Ramos (cell line): ENCODE results near the gene WDR49.
"Not testable (repeated sequence)": the region's sequence is repeated elsewhere in the genome, so short reads cannot be mapped to it uniquely, and the experiment has no call there.

Experiments used
- in situ Hi-C: fragments of 300-500 bp; cut with MboI; formaldehyde crosslinking; loops from one replicate; pipeline ENCODE4 v1.14.3; 2022; ENCODE audit warnings: low sequenced_read_pairs; ENCODE audit not compliant: unreplicated experiment

WDR49 gene

DNA sequence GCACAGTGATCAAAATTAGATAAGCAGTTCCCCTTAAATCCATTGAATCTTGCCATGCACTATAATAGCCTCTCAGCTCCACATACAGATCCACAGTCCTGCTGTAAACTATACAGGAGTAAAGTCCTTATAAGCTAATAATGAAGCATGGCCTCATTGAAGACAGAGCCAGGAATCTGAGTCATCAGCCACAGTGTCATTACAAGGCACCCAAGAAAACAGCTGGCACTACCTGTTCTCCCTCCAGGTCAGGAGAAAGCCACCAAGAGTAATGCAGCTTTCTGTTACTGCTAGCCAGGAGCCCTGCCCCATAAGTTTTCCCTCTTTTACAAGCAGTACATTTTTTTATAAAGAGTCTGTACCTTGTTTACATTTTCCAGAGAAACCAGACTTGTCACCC is 27.3 kb downstream of the WDR49 start:
- in situ Hi-C loops: no loop called here

GRCh38 chr3:167615030-167615429 is 38.7 kb downstream of the WDR49 start:
- in situ Hi-C loops: no loop called here

DNA sequence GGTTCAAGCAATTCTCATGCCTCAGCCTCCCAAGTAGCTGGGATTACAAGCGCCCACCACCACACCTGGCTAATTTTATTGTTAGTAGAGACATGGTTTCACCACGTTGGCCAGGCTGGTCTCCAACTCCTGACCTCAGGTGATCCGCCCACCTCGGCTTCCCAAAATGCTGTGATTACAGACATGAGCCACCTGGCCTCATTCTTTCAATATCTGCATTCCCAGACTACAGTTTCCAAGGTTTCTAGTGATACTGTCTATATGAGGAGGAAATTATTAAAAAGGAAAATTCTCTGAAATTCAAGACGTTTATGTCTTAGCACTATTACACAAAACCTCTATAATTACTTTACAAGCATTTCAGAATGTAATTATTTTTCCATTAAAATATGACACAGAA is 39.5 kb downstream of the WDR49 start:
- in situ Hi-C loops: not testable (repeated sequence)

DNA sequence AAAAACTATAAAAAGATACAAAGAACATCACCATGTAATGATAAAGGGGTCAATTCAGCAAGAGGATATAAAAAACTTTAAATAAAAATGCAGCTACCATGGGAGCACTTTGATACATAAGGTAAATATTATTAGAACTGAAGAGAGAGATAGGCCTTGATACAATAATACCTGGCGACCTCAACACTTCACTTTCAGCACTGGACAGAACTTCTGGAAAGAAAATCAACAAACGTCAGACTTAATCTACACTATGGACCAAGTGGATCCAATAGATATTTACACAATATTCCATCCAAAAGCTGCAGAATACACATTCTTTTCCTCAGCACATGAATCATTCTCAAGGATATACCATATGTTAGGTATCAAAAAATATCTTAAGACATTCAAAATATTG is 42.0 kb downstream of the WDR49 start:
- in situ Hi-C loops: no loop called here

DNA sequence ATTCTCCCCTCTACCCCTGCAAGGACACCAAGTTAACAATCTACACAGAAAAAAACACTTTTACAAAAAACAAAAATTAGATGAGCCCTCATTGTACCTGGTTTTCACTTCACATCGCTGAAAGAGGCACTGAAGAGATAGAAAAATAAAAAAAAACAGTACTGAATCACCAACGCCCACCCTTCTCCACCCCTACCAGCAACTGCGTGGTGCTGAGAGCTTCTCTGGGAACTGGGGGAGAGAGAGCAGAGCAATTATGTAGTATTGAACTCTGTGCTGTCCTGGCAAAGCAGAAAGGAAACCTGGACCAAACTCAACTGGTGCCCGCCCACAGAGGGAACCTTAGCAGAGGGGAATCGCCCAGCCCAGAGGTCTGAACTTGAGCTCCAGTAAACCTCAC is 44.6 kb downstream of the WDR49 start:
- in situ Hi-C loops: no loop called here

DNA sequence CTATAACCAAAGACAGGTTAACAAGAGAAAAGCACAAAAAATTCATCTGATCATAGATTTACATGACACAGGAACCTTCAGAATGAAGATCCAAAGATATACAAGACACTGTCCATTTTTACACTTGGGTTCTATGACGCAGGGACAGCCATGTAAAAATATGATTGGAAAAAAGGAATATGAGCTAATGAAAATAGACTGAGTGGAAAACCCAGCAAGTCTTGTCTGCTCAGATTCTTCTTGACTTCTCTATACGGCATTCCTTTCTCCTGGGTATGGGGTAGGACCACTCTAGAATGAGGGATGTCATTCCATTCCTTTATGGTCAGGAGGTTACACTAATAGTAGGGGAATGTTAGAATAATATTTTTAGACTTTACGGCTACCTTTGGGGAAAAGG is 46.9 kb downstream of the WDR49 start:
- in situ Hi-C loops: no loop called here

DNA sequence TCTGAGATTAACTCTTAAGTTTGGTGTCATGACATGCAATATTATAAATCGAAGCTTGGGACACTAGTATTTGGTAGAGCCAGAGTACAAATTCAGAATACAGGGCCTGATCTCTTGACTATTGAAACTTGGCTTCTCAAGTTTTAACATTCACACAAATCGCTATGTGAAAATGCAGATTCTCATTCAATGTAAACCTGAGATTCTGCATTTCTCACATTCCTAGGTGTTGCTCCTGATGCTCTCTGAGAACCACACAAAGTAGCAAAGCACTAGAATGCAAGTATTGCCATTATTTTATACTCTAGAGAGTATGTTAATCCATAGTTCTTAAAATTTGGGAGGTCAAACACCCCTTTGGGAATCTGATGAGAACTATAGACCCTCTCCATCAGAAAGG is 47.9 kb downstream of the WDR49 start:
- in situ Hi-C loops: no loop called here

DNA sequence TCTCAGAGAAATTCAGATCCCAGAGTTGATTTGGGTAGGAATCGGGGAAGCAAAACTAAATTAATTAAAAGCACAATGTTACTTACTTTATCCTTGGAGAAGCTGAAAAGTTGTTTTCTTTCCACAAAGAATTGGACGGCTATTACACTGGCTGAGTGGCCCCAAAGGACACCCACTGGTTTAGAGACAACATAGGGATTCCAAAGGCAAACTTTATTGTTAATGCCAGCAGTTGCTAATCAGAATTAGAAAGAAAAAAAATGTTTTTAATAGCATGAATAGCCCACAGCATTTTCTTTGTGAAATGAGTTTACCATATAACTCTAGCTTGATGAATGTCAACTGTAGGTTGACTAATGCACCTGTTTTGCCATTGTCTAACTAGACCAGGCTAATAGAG is 51.7 kb downstream of the WDR49 start:
- in situ Hi-C loops: no loop called here

- in situ Hi-C loops: no loop called here
Observed at GRCh38 chr3:167587651-167588050, 66.1 kb downstream of the WDR49 start.

- in situ Hi-C loops: no loop called here
Observed at GRCh38 chr3:167575000-167575600, 78.6 kb downstream of the WDR49 start.

DNA sequence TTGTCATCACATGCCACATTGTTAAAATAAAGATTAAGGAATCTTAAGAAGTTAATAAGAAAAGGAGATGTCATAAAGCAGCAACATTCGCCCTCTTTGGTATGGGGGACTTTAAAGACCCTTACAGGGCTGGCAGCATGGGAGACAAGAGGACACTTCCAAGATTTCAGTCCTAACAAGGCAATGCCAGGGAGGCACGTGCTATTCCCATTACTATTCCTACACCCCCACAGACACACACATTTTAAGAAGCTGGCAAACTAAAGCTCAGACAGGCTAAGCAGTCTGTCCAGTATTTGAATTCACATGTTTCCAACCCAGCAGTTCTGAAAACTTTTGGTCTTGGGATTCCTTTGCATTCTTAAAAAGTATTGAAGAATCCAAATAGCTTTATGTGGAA is 80.8 kb downstream of the WDR49 start:
- in situ Hi-C loops: no loop called here

GRCh38 chr3:167568634-167569033 is 85.1 kb downstream of the WDR49 start:
- in situ Hi-C loops: no loop called here

- in situ Hi-C loops: no loop called here
Observed at GRCh38 chr3:167565489-167565888, 88.3 kb downstream of the WDR49 start.

GRCh38 chr3:167564612-167565011 is 89.1 kb downstream of the WDR49 start:
- in situ Hi-C loops: no loop called here

DNA sequence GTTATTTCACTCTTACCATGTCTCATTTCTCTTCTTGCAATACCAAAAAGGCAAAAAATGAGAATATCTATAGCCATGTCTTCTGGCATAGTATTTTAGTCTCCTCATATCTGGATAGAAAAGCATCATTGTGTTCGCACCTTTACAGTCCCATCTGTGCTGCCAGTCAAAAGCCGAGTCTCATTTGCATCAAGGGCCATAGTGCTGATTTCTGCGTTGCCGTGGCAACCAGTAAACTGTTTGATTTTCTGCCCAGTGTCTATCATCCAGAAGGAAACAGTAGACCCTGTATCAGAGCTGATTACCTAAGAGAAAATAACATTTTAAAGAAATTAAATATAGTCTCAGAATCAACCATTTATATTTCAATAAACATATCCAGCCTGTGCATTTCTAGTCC is 93.8 kb downstream of the WDR49 start:
- in situ Hi-C loops: no loop called here

GRCh38 chr3:167554898-167555297 is 98.8 kb downstream of the WDR49 start:
- in situ Hi-C loops: no loop called here

GRCh38 chr3:167538081-167538480 is 115.7 kb downstream of the WDR49 start:
- in situ Hi-C loops: no loop called here

GRCh38 chr3:167521006-167521355 is 132.8 kb downstream of the WDR49 start:
- in situ Hi-C loops: no loop called here

DNA sequence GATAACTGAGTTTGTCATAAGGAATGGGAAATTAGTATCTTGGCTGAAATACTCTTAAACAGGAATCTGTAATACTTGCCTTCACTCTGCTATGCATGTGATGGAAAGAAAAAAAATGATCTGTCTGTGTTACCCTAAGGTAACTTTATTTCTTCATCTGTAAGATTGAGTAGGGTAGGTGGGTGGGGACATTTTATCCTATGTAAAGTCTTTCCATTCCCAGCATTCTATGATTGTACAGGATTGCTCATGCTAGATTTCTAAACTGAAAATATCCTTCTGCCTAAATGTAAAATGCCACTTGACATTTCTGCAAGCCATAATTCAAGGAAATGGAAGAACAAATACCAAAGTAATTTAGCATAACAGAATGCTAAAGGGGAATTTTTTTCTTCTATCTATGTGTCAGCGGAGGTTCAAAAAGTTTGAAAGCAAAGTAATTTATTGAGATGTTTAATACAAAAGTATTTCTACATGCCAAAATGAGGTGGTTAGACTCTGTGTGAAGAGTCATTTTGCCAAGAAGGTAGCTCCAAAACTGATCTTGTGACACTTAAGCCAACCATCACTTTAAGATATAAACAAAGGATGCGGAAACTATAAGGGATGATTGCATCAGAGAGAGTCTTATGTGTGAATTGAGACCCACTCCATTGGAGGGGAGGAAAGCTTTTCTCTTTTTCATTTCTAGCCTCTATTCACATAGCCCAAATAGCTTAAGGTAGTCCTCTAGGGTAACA is 133.3 kb downstream of the WDR49 start:
- in situ Hi-C loops: no loop called here

- in situ Hi-C loops: no loop called here
Observed at GRCh38 chr3:167507954-167508353, 145.8 kb downstream of the WDR49 start.

DNA sequence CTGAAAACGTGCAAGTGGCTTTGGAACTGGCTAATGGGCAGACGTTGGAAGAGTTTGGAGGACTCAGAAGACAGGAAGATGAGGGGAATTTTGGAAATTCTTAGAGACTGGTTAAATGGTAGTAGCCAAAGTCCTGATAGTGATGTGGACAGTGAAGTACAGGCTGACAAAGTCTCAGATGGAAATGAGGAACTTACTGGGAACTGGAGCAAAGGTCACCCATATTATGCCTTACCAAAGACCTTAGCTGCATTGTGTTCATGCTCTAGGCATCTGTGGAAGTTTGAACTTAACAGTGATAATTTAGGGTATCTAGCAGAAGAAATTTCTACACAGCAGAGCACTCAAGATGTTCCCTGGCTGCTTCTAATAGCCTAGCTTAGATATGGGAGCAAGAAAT is 151.3 kb downstream of the WDR49 start:
- in situ Hi-C loops: no loop called here

DNA sequence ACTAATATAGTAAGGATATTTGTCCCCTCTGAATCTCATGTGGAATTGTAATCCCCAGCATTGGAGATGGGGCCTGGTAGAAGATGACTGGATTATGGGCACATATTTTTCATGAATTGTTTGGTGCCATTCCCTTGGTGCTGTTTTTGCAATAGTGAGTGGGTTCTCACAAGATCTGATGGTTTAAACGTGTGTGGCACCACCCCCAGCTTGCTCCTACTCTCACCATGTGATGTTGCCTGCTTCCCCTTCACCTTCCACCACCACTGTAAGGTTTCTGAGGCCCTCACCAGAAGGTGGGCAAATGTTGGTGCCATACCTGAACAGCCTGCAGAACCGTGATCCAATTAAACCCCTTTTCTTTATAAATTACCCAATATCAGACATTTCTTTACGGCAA is 151.8 kb downstream of the WDR49 start:
- in situ Hi-C loops: no loop called here
